GM12891 (cell line): ENCODE data around the gene CPAMD8.

Experiments
- POLR2A ChIP-seq: IDR thresholded peaks from 2 replicates; pipeline ENCODE4 v1.6.1; 2011; ENCODE audit warnings: low read depth, low read length, control low read depth
- POLR2AphosphoS5 ChIP-seq: IDR thresholded peaks from 2 replicates; pipeline ENCODE4 v1.6.1; 2011; ENCODE audit warnings: low read depth, low read length, control low read depth
- TAF1 ChIP-seq: IDR thresholded peaks from 2 replicates; pipeline ENCODE4 v1.6.1; 2011; ENCODE audit warnings: low read depth, low read length, control low read depth

- TF ChIP-seq POLR2A (no peak), POLR2AphosphoS5 (no peak), TAF1 (no peak)
Observed at GRCh38 chr19:17061205-17061604, 34.6 kb upstream of the CPAMD8 start.
